SU-DHL-6 (cell line): Measurements from ENCODE around the gene HOXB1.

Source experiments
- EZH2phosphoT487 ChIP-seq: fragments of 200-600 bp; sonication (generic), shearing (Covaris generic); conservative IDR thresholded peaks from 2 replicates; pipeline ENCODE4 v1.6.1; 2018; ENCODE audit warnings: mild to moderate bottlenecking, antibody characterized with exemption, low read length, moderate library complexity, mixed read lengths
- TF ChIP-seq, protein P1 (sequence below): fragments of 200-600 bp; sonication (generic); IDR thresholded peaks from one replicate; pipeline ENCODE4 v1.5.1; 2017; ENCODE audit warnings: antibody characterized with exemption, mild to moderate bottlenecking, low read length, moderate library complexity; ENCODE audit not compliant: insufficient read depth, poor library complexity, severe bottlenecking

- TF ChIP-seq, protein P1, sequence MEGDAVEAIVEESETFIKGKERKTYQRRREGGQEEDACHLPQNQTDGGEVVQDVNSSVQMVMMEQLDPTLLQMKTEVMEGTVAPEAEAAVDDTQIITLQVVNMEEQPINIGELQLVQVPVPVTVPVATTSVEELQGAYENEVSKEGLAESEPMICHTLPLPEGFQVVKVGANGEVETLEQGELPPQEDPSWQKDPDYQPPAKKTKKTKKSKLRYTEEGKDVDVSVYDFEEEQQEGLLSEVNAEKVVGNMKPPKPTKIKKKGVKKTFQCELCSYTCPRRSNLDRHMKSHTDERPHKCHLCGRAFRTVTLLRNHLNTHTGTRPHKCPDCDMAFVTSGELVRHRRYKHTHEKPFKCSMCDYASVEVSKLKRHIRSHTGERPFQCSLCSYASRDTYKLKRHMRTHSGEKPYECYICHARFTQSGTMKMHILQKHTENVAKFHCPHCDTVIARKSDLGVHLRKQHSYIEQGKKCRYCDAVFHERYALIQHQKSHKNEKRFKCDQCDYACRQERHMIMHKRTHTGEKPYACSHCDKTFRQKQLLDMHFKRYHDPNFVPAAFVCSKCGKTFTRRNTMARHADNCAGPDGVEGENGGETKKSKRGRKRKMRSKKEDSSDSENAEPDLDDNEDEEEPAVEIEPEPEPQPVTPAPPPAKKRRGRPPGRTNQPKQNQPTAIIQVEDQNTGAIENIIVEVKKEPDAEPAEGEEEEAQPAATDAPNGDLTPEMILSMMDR, result no peak
- TF ChIP-seq EZH2phosphoT487, result no peak
Observed at GRCh38 chr17:48502901-48503300, 27.9 kb downstream of the HOXB1 start.
